DMS79 (cell line): Measurements from ENCODE around the gene ADAMTS19.
"Not testable (repeated sequence)": the region's sequence is repeated elsewhere in the genome, so short reads cannot be mapped to it uniquely, and the experiment has no call there.

Experiments used
- DNase-seq: peaks from one replicate; lab custom pipeline; 2025; lab: John Stamatoyannopoulos, UW

The ADAMTS19 gene, protein sequence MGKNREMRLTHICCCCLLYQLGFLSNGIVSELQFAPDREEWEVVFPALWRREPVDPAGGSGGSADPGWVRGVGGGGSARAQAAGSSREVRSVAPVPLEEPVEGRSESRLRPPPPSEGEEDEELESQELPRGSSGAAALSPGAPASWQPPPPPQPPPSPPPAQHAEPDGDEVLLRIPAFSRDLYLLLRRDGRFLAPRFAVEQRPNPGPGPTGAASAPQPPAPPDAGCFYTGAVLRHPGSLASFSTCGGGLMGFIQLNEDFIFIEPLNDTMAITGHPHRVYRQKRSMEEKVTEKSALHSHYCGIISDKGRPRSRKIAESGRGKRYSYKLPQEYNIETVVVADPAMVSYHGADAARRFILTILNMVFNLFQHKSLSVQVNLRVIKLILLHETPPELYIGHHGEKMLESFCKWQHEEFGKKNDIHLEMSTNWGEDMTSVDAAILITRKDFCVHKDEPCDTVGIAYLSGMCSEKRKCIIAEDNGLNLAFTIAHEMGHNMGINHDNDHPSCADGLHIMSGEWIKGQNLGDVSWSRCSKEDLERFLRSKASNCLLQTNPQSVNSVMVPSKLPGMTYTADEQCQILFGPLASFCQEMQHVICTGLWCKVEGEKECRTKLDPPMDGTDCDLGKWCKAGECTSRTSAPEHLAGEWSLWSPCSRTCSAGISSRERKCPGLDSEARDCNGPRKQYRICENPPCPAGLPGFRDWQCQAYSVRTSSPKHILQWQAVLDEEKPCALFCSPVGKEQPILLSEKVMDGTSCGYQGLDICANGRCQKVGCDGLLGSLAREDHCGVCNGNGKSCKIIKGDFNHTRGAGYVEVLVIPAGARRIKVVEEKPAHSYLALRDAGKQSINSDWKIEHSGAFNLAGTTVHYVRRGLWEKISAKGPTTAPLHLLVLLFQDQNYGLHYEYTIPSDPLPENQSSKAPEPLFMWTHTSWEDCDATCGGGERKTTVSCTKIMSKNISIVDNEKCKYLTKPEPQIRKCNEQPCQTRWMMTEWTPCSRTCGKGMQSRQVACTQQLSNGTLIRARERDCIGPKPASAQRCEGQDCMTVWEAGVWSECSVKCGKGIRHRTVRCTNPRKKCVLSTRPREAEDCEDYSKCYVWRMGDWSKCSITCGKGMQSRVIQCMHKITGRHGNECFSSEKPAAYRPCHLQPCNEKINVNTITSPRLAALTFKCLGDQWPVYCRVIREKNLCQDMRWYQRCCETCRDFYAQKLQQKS

DNA sequence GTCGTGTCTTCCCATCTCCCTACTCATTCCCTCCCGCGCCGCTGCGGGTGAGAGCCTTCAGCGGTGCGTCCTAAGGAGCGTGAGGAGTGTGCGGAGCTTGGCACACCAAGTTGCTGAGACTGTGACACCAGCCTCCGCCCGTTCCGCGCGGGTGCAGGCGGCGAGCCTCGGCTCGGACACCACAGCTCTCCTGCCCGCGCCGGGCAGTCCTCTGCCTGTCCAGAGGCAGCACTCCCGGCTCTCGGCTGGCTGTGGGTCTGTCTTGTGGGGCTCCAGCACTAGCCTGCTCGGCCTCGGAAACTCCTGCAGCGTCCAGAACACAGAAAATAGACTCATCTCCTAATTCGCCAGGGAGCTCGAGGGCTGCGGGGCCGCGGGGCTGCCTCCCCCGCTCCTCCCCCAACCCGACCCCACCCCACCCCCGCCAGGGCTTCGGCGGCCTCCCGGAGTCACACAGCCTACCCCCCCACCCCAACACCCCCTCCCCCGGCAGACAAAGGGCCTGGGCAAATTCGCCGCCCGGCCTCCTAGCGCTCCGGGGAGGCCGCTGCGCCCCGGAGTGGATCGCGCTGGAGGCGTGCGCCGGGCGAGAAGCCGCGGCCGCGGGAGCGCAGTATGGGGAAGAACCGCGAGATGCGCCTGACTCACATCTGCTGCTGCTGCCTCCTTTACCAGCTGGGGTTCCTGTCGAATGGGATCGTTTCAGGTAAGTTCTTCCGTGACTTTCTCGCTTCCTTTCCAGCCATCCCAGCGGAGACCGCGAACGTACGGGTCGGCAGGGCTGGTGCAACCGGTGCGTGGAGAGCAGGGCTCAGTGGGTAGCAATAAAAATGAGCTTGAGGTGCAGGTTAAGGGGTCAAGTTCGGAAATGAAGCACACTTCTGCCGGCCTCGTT, at the start of gene ADAMTS19:
Gene ADAMTS19, plus strand, starts transcription at position 522 of the 895 bp plus-strand sequence. Its CDS starts 94 bp downstream, at position 616.
- DNase-seq, result no peak

- no peak for DNase-seq
These were observed 49.6 kb upstream of the ADAMTS19 start for GRCh38 chr5:129410488-129410887.

DNA sequence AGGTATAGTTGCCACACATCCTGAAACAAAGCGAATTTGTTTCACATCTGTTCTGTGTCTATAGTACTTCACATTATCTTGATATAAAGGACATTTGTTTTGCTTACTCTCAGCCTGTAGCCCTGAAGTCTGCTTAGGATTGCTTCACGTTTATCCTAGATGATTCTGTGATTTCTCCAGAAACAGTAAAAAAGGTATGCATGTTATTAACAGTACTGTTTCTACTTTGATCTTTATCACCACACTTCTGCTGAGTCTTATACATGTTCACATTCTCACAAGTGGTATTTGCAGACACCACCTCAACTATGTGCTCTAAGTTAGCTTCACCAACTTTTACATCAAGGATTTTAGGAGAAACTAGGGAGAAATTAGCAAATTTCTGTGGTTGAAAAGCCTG, 47.4 kb upstream of the ADAMTS19 start:
- DNase-seq, result no peak

- no peak for DNase-seq
These were observed 46.5 kb upstream of the ADAMTS19 start for GRCh38 chr5:129413570-129413969.

- DNase-seq, result no peak
These were observed 40.8 kb upstream of the ADAMTS19 start for GRCh38 chr5:129419292-129419691.

DNA sequence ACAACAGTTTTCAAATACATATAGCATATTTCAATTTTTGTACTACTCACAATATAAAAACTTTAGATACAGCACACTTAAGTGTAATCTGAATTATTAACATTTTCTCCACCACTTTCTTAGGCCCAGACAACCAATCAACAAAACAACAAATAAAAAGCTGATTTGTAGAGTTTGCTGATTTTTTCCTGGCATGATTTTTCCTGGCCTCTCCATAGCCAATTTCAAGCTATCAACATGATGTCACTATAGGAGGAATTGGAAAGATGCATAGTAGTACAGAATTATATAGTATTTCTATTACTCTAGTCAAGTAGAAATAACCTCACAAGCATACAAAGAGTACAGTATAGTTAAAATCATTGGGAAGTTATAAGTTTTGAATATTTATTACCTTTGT, 35.1 kb upstream of the ADAMTS19 start:
- DNase-seq, result no peak

- DNase-seq, result no peak
These were observed 34.0 kb upstream of the ADAMTS19 start for GRCh38 chr5:129426071-129426470.

DNA sequence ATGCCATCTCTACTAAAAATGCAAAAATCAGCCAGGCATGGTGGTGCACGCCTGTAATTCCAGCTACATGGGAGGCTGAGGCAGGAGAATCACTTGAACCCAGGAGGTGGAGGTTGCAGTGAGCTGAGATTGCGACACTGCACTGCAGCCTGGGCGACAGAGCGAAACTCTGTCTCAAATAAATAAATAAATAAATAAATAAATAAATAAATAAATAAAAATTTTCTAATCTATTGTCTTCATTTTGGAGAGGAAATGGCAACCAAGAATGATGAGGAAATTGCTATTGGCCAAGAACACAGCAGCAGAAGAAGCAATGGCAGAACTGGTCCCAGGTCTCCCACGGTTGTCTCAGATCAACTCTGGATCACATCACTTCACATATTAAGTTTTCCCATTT, 31.5 kb upstream of the ADAMTS19 start:
- DNase-seq, result not testable (repeated sequence)

- no peak for DNase-seq
These were observed 28.7 kb upstream of the ADAMTS19 start for GRCh38 chr5:129431406-129431805.

DNA sequence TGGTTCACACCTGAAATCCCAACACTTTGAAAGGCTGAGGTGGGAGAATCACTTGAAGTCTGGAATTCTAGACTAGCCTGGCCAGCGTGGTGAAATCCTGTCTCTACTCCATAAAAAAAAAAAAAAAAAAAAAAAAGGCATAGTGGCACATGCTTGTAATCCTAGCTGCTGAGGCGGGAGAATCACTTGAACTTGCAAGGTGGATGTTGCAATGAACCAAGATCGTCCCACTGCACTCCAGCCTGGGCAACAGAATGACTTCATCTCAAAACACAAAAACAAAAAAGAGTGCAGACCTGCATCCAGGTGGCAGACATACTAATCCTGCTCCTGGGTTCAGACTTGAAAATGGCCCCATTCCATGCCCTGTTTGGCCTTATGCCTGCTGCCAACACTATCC, 21.8 kb upstream of the ADAMTS19 start:
- no peak for DNase-seq

GRCh38 chr5:129440424-129440823, 19.7 kb upstream of the ADAMTS19 start:
- DNase-seq, result no peak

- no peak for DNase-seq
These were observed 19.0 kb upstream of the ADAMTS19 start for GRCh38 chr5:129441096-129441495.

GRCh38 chr5:129445379-129445778, 14.7 kb upstream of the ADAMTS19 start:
- DNase-seq, result no peak

DNA sequence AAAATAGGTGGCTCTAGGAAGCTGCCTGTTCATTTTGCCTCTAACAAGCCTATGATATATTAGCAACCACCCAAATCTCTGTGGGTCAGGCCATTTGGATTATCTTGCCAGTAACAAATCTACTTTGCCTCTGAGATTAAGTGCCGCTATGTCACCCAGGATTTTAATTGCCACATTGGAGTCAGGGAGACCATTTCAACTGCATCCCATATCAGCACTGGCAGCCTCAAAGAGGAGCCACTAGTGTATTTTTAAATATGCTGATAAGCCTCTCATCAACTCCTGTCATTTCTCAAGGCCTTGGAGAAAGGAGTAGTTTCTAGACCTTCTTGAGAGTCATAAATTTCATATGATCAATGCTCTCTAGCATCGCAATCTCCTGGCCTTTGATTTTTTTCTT, 12.1 kb upstream of the ADAMTS19 start:
- no peak for DNase-seq

DNA sequence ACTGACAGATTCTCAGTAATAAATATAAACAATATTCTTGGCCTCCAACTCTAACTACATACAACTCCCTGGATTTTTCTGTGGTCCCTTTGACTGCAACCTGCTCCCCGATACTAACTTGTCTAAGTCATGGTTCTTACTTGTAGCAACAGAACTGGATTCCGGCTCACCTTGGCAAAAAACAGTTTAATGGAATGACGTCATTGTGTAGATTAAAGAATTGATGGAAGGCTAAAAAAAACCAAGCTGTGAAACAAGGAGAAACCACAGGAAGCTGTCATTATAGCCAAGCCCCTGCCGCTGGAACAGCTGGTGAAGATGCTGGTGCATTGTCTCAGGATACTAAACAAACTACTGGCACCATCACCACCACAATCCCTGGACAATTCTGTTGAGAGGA, 11.4 kb upstream of the ADAMTS19 start:
- DNase-seq, result no peak

GRCh38 chr5:129454461-129454860, 5.6 kb upstream of the ADAMTS19 start:
- no peak for DNase-seq

DNA sequence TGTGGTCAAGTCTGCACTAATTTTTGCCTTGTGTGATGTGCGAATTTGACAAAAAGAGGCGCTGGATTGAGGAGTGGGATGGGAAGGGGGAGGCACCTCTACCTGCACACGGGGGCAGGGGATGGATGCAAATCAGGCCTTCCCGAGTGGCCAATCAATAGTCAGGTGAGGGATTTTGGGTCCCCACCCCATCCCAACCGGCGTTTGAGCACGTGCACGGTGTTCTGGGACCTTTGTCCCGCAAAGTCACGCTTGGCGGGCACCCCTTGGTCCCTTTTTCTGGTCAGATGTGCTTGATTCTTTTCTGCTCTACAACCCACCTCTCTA, 685 bp upstream of the ADAMTS19 start:
- DNase-seq, result no peak

- no peak for DNase-seq
These were observed 506 bp downstream of the ADAMTS19 start for GRCh38 chr5:129460672-129460935.

GRCh38 chr5:129460936-129461710, 1.0 kb downstream of the ADAMTS19 start:
- no peak for DNase-seq

DNA sequence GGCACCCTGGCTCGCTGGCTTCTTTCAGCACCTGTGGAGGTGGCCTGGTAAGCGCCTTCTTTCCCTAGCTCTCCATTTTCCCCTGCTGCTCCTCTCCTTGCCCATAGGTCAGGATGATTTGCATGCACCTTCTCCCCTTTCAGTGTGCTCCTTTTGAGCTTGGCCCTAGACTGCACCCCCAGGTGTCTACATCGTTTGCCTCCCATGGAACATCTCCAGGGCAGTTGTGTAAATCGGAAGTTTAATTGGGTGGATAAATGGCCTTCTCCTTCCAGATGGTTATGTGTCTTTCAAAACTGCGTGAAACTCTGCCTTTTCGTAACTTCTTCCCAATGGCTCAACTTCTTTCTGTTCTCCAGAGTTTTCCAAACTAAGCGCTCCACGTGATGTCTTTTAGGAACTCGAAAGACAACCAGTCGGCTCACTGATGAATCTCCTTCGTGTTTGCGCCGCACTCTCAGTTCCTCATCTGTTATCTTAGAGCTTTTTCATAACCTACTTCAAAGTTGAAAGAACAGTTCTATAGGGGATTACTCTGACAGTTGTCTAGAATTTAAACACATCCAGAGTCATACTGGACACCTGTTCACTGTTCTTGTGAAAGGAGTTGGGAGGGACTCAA, 1.7 kb downstream of the ADAMTS19 start:
- no peak for DNase-seq
